ENCODE results near the gene RAB21.
A peak's percentile ranks its signal among the peaks of the same experiment; 100 is the strongest.

RAB21 gene

GRCh38 chr12:71754461-71755145 is at the start of gene RAB21:
Gene RAB21, plus strand, starts transcription at chr12:71754863. Its CDS starts 267 bp downstream, at chr12:71755130.
- peak; percentile 90 to 92 for DNase-seq (ENCODE audit: low read depth in 2 of 2)

- no peak for DNase-seq (ENCODE audit: low read depth in 2 of 2)
These were observed 49.7 kb upstream of the RAB21 start for GRCh38 chr12:71704920-71705319.

DNA sequence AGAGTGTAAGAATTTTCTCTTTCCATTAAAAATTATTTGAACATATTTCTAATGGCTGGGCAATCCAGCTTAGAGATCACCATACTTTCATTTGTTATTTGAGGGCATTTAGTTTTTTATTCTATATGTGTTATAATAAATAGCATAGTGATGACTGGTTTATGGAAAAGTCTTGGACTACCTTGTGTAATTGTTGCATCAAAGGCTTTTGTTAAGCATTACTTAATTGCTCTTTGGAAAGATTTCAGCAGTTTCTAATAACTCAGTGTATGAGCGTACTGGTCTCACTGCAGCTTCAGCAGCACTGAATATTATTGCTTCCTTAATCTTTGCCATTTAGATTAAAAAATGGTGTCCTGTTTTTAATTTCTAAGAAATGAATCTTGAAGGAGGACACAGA is 46.0 kb upstream of the RAB21 start:
- no peak for DNase-seq (ENCODE audit: low read depth in 2 of 2)

GRCh38 chr12:71710276-71711125 is 44.2 kb upstream of the RAB21 start:
- DNase-seq (ENCODE audit: low read depth in 2 of 2): peak; percentile 62 to 68

DNA sequence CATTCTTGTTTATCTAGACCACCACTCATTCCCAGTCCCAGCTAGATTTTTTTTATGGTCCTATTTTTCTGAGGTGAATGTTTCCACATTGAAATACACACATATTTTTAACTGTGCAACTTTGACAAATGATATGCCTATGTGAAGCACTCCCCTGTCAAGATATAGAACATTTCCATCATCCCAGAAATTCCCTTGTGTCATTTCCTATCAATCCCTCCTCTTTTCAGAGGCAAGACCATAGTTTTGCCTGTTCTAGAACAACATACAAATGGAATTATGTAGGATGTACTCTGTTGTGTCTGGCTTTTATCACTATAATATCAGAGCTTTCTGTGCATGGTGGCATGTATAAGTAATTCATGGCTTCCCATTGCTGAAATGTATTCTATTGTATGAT is 36.1 kb upstream of the RAB21 start:
- DNase-seq (ENCODE audit: low read depth in 2 of 2): no peak

DNA sequence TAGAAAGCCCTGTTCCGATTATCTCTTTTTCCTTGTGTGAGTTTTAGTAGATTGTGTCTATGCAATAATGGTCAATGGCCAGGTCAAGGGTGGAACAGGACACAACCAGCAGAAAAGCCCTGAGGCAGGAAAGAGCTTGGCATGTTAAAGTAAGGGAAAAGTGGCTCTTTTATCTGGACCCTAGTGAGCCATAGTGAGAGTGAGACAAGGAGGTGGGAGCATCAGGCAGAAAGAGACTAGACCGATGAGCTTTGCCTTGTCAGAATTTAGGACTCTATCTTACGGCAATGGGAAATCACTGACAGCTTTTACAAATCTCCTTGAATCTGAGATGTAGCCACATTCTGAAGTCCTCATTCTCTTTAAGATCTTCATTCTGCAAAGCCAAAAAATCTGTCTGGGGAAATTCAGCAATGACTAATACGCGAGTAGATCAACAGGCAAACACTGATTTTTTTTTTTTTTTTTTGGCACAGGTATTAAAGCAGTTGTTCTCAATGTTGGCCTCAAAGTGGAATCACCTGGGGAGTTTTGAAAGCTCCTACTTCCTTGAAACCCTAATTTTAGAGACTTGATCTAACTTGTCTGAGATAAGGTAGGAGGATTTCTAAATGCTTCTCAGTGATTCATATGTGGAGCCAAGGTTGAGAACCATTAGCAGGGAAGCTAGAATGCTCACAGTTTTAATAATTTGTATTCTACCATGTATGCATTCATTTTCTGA is 34.9 kb upstream of the RAB21 start:
- DNase-seq (ENCODE audit: low read depth in 2 of 2): no peak

GRCh38 chr12:71721783-71722505 is 32.7 kb upstream of the RAB21 start:
- no peak for DNase-seq (ENCODE audit: low read depth in 2 of 2)

GRCh38 chr12:71725011-71725410 is 29.7 kb upstream of the RAB21 start:
- peak; percentile 30 to 38 for DNase-seq (ENCODE audit: low read depth in 2 of 2)

DNA sequence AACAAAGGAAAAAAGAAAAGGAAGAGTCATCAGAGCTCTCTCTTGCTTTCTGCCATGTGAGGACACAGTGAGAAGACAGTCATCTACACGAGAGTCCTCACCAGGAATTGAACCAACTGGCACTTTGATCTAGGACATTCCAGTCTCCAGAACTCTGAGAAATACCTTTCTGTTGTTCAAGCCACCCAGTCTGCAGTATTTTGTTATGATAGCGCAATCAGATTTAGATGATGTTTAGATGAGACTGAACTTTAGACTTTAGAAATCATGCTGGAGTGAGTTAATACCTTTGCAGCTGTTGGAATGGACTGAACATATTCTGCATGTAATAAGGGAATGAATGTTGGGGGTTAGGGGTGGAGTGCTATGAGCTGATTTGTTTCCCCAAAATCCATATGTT is 28.1 kb upstream of the RAB21 start:
- no peak for DNase-seq (ENCODE audit: low read depth in 2 of 2)

DNA sequence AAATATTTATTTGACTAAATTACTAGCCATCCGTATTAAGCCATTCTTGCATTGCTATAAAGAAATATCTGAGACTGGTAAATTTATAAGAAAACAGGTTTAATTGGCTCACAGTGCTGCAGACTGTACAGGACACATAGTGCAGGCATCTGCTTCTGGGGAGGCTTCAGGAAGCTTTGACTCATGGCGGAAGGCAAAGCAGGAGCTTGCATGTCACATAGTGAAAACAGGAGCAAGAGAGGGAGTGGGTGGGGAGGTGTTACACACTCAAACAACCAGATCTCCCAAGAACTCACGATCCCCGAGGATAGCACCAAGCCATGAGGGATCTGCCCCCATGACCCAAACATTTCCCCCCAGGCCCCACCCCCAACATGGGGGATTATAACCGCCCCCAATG is 26.7 kb upstream of the RAB21 start:
- DNase-seq (ENCODE audit: low read depth in 2 of 2): no peak

- DNase-seq (ENCODE audit: low read depth in 2 of 2): no peak
These were observed 23.7 kb upstream of the RAB21 start for GRCh38 chr12:71730936-71731335.

GRCh38 chr12:71731439-71732356 is 23.0 kb upstream of the RAB21 start:
- peak in 1 of 2 experiments; percentile 32 for DNase-seq (ENCODE audit: low read depth in 2 of 2)

DNA sequence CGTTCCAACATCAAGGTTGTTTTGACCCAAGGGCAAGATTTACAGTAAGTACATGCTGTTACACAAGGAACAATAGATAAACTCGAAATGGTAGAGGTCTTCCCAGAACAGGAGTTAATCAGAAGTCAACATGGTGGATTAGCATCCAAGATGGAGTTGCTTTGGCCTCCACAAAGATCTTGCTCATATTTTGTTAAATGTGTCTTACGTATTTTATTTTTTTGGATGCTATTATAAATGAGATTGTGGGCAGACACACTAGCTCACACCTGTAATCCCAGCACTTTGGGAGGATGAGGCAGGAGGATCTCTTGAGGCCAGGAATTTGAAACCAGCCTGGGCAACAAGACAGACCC is 22.3 kb upstream of the RAB21 start:
- no peak for DNase-seq (ENCODE audit: low read depth in 2 of 2)

DNA sequence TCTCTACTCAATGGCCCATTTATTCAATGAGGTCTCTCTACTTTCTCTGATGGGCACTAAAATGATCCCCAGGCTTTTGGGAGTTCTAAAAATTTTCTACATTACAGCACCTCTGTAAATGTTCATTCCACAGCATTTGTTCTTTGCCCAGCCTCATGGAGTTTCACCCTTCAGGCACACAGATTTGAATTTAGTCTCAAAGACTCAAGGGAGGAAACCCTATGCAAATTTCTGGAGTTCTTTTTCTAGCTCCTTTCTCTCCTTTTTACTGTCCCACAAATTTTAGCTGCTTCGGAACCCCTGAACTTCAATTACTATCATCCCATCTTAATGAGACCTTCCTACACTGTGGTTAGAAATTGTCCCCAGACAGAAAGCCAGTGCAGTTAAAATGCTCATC is 17.5 kb upstream of the RAB21 start:
- no peak for DNase-seq (ENCODE audit: low read depth in 2 of 2)

DNA sequence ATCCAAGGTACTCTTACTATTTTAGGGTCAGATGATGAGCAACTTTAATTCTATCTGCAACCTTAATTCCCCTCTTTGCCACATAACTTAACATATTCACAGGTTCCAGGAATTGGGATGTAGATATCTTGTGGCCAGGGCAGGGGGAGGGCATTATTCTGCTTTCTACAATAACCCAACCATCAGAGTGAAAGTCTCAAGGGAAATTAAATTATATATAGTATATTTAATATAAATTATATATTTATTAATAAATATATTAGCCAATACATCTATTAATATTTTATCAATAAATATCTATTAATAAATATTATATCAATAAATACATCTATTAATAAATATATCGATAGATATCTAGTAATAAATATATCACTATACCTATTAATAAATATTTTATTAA is 11.7 kb upstream of the RAB21 start:
- no peak for DNase-seq (ENCODE audit: low read depth in 2 of 2)

GRCh38 chr12:71744522-71745300 is 10.0 kb upstream of the RAB21 start:
- DNase-seq (ENCODE audit: low read depth in 2 of 2): no peak

- peak; percentile 32 to 41 for DNase-seq (ENCODE audit: low read depth in 2 of 2)
These were observed 7.6 kb upstream of the RAB21 start for GRCh38 chr12:71746974-71747611.

DNA sequence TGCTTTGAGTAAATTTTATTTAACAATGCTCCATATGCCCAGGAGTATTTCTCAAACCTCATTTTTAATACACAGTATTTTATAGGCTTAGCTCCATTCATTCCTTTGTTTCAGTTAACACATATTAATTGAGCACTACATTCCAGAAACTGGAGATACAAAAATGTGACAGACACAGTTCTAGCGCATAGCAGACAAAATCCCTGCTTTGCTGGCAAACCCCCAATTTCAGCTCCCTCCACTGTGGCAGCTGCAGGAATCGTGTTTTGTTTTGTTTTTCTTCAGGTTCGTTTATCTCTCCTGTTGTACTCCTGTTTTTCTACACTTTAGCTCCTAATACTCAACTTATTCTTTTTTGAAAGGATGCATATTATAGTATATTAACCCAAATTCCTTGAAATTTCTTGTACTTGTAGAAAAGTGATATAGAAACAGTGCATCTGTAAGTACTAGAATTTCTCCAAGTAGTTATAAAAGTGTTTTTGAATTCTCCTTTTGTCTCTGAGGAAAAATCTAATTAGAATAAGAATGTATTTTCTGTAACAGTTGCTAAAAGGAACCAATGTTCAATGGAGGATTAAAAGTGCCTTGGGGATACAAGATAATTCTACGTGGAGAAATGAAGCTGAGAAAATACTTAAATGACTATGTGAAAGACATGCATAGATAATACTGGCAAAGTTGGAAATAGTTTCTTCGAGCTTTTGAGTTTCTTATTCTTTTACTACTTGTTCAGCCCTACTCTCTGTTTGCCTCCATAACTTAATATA is 6.4 kb upstream of the RAB21 start:
- no peak for DNase-seq (ENCODE audit: low read depth in 2 of 2)

DNA sequence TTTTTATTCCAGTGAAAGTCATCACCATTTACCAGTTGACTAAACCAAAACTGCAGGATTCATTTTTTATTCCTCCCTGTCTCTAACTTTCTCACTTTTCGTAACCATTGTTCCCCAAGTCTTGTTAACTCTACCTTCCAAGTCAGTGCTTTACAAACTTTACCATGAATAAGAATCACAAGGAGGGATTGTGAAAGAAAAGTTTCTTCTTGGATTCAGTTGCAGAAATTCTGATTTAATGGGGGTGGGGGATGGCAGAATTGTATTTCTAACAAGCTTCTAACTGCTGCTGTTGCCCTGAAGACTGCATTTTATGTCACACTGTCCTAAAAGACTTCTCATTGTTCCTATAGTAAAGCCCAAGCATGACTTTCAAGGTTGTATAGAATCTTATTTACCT is 5.0 kb upstream of the RAB21 start:
- DNase-seq (ENCODE audit: low read depth in 2 of 2): no peak
